ENCODE results near the gene ZNF577. TPM values are rescaled to one million over a fixed set of nuclear protein-coding genes. Genes with fewer than 3 reads are reported as not detected.

Gene ZNF577
- total and polyA plus RNA-seq, 4 donors = 5.0 to 39.2 (median 9.7) TPM

- Histone ChIP-seq H3K36me3 (ENCODE audit: control insufficient read depth in 4 of 4, insufficient read depth in 4 of 4, low read length in 4 of 4) (peaks cover 8 to 26% (median 21%) of the 10 kb centered on the region in 4 donors), H3K9me3 (ENCODE audit: control insufficient read depth in 4 of 4, insufficient read depth in 3 of 4, low read length in 3 of 4) (peaks cover 3 to 30% (median 7%) of the 10 kb centered on the region in 4 donors), H3K27me3 (ENCODE audit: control insufficient read depth in 3 of 3, insufficient read depth in 3 of 3, low read length in 2 of 3) (no peaks in the 10 kb centered on the region), H3K27ac (ENCODE audit: low read depth in 1 of 2, low read length in 1 of 2) (no peak overlapping the region), H3K9ac (ENCODE audit: insufficient read depth in 1 of 2, low read length in 2 of 2) (no peak overlapping the region), H3K4me1 (ENCODE audit: control insufficient read depth in 5 of 5, insufficient read depth in 5 of 5, low read length in 5 of 5) (peaks cover 0 to 7% (median 0%) of the 10 kb centered on the region in 5 donors), H3K4me3 (no peak overlapping the region)
- 99% methylated on average over 3 of the region's 3 CpGs for WGBS, 2 donors
- TF ChIP-seq, protein P1, sequence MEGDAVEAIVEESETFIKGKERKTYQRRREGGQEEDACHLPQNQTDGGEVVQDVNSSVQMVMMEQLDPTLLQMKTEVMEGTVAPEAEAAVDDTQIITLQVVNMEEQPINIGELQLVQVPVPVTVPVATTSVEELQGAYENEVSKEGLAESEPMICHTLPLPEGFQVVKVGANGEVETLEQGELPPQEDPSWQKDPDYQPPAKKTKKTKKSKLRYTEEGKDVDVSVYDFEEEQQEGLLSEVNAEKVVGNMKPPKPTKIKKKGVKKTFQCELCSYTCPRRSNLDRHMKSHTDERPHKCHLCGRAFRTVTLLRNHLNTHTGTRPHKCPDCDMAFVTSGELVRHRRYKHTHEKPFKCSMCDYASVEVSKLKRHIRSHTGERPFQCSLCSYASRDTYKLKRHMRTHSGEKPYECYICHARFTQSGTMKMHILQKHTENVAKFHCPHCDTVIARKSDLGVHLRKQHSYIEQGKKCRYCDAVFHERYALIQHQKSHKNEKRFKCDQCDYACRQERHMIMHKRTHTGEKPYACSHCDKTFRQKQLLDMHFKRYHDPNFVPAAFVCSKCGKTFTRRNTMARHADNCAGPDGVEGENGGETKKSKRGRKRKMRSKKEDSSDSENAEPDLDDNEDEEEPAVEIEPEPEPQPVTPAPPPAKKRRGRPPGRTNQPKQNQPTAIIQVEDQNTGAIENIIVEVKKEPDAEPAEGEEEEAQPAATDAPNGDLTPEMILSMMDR (IDR thresholded peaks at IDR 0.05; ENCODE audit: control extremely low read depth, extremely low read depth) = no peak
- no peak for DNase-seq
- ATAC-seq (ENCODE audit: insufficient read depth, low FRiP score) = no peak
Measured at GRCh38 chr19:51882518-51882917, 5.2 kb downstream of the ZNF577 start.

GRCh38 chr19:51873097-51873496 is 14.7 kb downstream of the ZNF577 start:
- DNase-seq (no peak), ATAC-seq (ENCODE audit: insufficient read depth, low FRiP score) (no peak)
- no peak overlapping the region for H3K27ac ChIP-seq (ENCODE audit: low read depth in 1 of 2, low read length in 1 of 2)
- TF ChIP-seq, protein P1 (IDR thresholded peaks at IDR 0.05; ENCODE audit: control extremely low read depth, extremely low read depth) = no peak
- WGBS, 2 donors = 97 to 99% methylated on average over 4 of the region's 4 CpGs
- H3K9ac ChIP-seq (ENCODE audit: insufficient read depth in 1 of 2, low read length in 2 of 2) = no peak overlapping the region
- H3K4me3 ChIP-seq = no peak overlapping the region
- H3K36me3 ChIP-seq (ENCODE audit: control insufficient read depth in 4 of 4, insufficient read depth in 4 of 4, low read length in 4 of 4) = peaks cover 33 to 58% (median 44%) of the 10 kb centered on the region in 4 donors
- H3K9me3 ChIP-seq (ENCODE audit: control insufficient read depth in 4 of 4, insufficient read depth in 3 of 4, low read length in 3 of 4) = peaks cover 18 to 56% (median 37%) of the 10 kb centered on the region in 4 donors
- no peaks in the 10 kb centered on the region for H3K4me1 ChIP-seq (ENCODE audit: control insufficient read depth in 5 of 5, insufficient read depth in 5 of 5, low read length in 5 of 5)
- no peaks in the 10 kb centered on the region for H3K27me3 ChIP-seq (ENCODE audit: control insufficient read depth in 3 of 3, insufficient read depth in 3 of 3, low read length in 2 of 3)

DNA sequence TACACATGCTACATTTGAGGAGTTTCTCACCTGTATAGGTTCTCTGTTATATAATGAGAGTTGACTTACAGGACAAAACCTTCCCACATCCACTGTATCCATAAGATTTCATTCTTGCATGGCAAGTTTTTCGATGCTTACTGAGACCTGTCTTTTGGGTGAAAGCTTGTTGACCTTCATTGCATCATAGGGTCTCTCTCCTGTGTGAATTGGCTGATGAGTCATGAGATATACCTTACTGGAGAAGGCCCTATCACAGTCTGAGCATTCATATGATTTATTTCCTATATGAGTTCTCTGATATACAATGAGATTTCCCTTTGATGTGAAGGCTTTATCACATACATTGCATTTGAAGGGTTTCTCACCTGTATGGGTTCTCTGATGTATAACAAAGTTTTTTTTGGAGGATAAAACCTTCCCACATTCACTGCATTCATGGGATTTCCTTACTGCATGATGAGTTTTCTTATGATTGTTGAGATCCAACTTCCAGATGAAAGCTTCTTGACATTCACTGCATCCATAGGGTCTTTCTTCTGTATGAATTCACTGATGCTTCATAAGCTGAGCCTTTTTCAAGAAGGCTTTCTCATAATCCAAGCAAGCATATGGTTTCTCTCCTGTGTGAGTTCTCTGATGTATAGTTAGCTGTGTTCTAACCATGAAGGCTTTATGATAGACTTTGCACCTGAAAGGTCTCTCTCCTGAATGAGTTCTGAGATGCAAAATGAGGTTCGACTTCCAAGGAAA is 25.7 kb downstream of the ZNF577 start:
- Histone ChIP-seq H3K9ac (ENCODE audit: insufficient read depth in 1 of 2, low read length in 2 of 2) (no peak overlapping the region), H3K27me3 (ENCODE audit: control insufficient read depth in 3 of 3, insufficient read depth in 3 of 3, low read length in 2 of 3) (no peaks in the 10 kb centered on the region), H3K4me3 (no peak overlapping the region), H3K27ac (ENCODE audit: low read depth in 1 of 2, low read length in 1 of 2) (no peak overlapping the region), H3K4me1 (ENCODE audit: control insufficient read depth in 5 of 5, insufficient read depth in 5 of 5, low read length in 5 of 5) (no peaks in the 10 kb centered on the region), H3K9me3 (ENCODE audit: control insufficient read depth in 4 of 4, insufficient read depth in 3 of 4, low read length in 3 of 4) (peaks cover 16 to 60% (median 25%) of the 10 kb centered on the region in 4 donors), H3K36me3 (ENCODE audit: control insufficient read depth in 4 of 4, insufficient read depth in 4 of 4, low read length in 4 of 4) (peaks cover 0 to 5% (median 2%) of the 10 kb centered on the region in 4 donors)
- TF ChIP-seq, protein P1 (IDR thresholded peaks at IDR 0.05; ENCODE audit: control extremely low read depth, extremely low read depth) = no peak
- WGBS, 2 donors = 94 to 96% methylated on average over 2 of the region's 2 CpGs
- ATAC-seq (ENCODE audit: insufficient read depth, low FRiP score) (no peak), DNase-seq (no peak)

Data from lung (tissue), 12 donors.